Activated CD4-positive, alpha-beta T cell treated with anti-CD3 and anti-CD28 coated beads for 48 hours (primary cell): ENCODE results near the gene ALOX12B.
A peak's percentile ranks its signal among the peaks of the same experiment; 100 is the strongest.

ENCODE experiments used
- DNase-seq: peaks from one replicate; pipeline ENCODE4 v3.0.0-alpha.2; 2020

ALOX12B gene

DNA sequence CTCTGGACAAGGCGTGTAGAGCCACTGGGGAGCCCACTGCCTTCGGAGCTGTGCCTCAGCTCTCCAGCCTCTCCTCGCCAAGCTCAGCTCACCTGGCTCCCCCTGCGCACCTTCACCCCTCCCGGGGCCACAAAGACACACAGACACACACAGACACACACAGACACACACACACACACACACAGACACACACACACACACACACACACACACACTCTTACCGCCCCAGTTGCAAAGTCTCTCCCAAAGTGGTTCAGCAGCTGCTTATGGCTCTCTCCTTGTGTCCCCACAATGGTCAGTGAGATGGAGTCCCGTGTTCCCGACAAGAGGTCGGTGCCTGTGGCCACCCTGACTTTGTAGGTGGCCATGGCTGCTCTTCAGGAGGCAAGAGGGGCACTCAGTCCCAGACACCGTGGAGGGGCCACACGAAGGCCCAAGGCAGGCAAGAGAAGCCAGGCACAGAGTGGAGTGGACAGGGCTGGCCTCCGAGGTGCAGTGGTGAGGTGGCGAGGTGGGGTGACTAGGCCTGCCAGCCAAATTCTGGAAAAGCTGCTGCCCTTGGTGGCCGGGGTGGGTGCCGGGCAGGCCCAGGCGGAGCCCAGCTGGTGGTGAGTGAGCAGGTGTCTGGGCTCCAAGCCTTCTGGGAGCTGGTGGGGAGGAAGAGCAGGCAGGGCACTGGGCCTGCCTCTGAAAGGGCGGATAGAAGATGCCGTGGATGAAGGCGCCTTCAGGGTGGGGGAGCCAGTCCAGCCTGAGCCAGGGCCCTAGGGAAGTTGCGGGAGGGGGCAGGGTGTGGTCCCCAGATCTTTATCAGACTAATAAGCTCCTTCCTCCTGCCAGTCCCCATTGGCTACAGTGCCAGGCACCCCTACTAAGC, at the start of gene ALOX12B:
TSS of gene ALOX12B (minus strand) at position 642 of the 877 bp plus-strand sequence. CDS start at position 368, 274 bp downstream.
- DNase-seq, result no peak

DNA sequence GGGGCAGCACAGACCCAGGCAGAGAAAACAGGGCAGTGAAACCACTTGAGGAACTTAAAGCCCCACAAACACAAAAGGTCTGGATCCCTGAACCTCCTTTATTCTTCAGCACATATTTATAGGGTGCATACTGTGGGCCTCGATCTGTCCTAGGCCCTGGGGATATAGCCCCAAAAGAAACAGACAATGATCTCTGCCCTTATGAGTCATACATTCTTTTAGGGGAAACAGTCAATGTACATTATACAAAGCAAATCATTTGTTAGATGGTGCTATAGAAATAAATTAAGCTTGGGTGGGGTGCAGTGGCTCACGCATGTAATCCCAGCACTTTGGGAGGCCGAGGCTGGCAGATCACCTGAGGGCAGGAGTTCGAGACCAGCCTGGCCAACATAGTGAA, 46.4 kb upstream of the ALOX12B start:
- DNase-seq, result no peak

DNA sequence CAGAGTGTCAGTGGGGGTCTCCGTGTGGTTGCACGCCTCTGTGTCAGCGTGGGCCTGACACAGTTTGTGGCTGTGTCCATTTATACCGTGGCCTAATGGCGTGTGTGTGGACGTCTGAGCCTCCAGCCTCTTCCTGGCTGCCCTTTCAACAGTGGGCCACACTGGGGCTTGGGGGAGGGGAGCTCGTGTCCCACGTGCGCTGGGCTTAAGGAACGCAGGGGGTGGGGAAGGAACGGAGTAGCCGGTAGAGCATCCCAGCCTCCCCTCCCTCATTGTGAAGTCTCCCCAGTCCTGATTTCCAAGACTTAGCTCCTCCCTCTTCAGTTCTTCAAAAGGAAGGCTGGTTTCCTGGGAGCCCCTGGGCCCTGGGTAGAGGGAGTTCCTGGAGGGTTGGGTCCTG, 45.9 kb upstream of the ALOX12B start:
- no peak for DNase-seq

DNA sequence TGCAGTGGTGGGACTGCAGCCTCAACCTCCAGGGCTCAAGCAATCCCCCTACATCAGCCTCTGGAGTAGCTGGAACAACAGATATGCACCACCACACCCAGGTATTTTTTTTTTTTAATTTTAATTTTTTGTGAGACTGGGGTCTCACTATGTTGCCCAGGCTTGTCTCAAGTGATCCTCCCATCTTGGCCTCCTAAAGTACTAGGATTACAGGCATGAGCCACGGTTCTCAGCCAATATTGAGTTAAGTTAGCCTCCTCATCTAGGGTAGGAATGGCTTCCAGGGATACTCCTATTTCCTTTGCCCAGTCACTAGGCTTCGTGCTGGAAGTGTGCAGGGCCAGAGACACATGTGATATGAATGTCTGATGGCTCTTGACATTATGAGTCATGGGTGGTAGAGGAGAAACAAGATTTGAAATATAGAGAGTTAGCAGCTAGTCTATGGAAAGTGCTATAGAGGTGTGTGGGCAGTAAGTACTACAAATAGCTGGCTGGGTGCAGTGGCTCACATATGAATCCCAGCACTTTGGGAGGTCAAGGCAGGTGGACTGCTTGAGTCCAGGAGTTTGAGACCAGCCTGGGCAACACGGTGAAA, 44.4 kb upstream of the ALOX12B start:
- DNase-seq, result no peak

DNA sequence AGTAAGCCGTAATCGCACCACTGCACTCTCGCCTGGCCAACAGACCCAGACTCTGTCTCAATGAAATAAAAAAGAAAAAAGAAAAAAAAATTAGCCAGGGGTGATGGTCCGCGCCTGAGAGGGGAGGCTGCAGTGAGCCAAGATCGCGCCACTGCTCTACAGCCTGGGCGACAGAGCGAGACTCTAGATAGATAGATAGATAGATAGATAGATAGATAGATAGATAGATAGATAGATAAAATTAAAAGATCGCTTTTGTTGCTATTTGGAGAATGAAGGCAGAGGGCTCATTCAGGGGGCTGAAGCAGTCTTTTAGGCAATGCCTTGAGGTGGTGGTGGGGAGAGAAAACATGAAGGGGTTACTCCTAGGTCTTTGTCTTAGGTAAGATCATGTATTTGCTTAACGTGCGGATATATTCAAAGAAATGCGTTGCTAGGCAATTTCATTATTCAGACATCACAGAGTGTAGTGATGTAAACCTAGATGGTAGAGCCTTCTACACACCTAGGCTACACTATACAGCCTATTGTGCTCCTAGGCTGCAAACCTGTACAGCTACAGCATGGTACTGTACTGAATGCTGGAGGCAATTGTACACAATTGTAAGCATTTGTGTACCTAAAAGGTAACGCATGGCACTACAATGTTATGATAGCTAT, 40.7 kb upstream of the ALOX12B start:
- DNase-seq, result no peak

DNA sequence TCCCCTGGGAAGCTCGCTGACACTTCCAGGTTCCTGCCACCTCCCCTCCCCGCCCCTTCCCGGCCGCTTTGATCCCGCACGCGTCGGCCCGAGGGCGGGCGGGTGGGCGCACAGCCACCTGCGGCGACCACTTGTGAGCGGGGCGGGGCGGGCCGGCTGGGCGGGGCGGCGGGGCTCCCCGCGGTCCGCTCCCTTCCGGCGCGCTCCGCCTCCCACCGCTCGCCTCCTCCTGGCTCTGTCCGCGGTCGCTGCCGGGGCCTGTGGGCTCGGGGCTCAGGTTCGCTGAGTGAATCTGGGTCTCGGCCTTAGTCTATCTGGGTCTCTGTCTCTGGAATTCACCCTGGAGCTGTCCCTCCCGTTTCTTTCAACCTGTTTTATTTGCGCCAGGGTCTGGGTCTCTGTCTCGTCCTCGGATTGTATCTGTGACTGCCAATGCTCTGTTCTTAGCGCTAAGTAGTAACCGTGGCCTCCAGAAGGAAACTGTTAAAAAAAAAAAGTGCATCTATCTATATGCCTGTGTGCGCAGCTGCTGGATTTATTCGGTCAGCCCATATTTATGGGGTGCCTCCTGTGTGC, 39.1 kb upstream of the ALOX12B start:
- peak; percentile 58 for DNase-seq

DNA sequence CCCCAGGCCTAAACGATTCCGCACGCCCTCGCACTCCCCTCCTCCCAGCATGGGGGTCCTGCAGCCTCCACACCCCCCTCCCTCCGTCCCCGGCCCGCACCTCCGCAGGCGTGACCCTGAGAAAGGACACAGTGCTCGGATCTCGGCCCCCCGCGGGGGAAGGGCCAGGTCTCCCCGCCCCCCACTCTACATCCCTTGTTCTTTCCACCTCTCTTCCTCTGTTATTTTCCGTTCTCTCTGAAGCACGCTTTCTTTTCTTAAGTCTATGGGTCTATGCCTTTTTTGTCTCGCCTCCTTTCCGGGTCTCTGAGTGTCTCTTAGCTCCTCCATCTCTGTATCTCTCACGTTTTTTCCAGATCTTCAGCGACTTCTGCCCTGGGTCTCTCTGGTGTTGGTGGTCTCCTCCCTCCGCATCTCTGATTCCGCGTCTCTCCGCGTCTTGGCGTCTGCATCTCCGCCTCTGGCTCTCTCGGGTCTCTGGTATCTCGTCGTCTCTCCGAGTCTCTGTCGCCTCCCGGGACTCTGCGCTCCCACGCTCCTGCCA, 38.5 kb upstream of the ALOX12B start:
- peak; percentile 36 for DNase-seq

DNA sequence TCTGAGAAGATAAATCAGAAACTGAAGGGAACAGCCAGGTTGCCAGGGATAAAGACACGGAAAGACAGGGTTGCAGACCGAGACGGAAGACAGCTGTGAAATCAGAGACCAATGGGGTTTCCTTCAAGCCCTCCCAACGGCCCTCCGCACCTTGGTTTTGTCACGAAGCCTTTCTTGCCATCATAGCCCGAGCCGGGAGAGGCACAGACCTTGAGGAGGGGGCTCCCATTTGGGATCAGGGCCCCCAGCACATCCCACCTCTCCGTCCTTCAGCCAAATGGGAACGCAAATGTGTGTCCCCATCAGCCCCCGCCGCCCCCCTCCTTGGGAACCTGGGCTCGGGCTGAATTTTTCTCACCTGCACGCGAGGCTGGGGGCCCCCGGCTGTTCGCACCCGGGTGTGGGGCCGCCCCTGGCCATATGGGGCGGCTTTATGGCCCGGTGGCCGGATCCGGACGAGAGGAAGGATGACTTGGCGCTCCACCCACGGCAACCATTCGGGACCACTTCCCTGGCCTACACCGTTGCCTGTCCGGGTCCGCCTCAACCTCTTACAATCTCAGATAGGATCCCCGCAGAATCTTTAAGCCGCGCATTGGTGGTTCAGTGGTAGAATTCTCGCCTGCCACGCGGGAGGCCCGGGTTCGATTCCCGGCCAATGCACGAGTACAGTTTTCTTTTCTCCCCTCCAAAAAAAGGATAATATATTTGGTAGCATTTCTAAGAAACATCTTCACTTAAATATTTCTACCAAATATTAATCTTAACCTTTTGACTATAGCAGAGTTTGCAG, 37.8 kb upstream of the ALOX12B start:
- peak; percentile 93 for DNase-seq

DNA sequence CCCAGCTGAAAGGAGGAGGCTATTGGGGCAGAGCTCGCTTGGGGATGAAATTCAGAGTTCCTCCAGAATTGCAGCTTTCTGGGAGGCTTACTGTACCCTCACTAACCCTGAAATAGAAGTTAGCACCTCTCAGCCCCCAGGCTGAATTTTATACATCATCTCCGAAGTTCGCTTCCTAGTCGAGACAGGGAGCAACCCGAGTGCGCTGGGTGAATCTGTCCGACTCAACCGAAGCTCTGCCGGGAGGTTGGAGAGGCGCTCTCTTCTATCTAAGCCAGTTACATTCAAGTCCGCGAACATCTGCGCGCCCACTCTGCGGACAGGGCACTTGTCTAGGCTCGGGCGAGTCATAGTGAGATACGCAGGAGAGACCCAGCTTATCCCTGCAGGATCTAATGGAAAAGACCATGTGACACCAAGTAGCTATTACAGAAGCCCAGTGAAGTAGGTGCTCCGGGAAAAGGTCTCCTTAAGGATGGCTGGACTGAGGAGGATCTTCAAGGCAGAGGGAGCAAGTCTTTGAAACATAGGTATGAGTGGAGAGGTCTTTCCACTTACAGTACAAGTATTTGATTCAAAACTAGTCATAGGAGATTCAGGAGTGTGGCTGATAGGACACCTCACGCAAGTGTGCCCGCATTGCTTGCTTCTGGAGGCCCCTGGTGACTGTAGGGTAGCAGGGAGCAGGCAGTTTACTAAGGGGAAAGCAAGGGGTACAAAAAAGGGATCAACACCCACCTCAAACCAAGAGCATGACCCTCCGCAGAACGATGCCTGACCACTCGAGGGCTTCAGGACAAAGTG, 37.0 kb upstream of the ALOX12B start:
- DNase-seq, result peak; percentile 53

DNA sequence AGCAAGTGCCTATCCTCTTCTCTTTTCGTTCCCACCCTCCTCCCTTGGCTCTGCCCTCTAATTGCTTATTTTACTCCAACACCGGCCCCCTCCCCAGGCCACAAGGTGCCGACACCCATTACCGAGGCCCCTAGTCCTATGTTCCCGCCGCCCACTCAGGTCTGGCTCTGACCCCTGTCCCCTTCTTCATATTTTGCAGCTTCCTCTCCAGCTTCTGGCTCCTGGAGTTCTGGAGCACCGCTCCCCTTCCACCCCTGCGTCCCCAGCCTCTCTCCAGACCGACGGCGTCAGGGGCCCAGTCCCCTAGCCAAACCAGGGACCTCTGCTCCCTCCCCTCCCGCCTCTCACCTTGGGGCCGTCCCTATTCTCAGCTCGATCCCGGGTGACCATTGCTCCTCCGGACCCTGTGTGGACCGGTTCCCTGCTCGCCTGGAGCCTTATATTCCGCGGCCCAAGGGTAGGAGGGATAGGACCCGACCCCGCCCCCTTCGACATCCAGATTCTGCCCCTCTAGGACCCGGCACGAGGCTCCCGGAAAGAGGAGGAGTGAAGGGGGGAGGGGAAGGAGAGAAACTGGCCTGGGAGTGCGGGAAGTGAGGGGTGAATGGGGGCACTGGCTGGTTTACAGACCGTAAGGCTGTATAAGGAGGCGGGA, 36.3 kb upstream of the ALOX12B start, which contains the start of gene HES7:
TSS of gene HES7 (minus strand) at position 412 of the 655 bp plus-strand sequence. CDS start at position 390, 22 bp downstream.
- DNase-seq, result no peak

DNA sequence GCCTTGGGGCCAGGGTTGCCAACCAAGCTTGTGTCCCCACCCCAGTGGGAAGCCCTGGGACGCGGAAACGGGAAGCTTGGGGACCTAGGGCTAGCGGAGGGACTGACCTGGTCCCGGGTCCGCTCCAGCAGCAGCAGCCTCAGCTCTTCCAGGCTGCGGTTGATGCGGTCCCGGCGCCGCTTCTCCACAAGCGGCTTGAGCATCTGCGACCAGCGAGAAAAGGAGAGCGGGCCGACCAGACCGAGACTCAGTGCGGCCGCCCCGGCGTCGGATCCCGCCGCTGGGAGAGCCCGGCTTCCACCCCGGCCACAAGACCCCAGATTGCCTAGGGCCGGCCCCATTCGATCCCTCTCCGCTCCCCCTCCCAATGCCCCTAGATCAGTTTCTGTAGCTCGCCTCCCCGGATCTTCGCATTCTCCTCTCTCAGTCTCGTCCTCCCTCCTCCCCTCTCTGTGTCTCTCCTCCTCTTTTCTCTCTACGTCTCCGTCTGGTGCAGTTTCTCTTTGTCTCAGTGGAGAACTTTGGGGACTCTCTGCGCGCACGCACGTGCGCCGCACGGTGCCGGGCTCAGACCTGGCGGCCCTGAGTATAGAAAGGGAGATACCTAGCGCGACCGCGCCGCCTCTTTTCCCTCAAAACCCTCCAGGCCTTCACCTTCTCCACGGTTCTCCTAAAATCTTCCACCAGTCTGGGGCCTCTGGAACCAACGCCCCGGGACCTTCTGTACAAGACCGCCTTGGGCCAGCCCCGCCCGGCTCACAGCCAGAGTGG, 35.6 kb upstream of the ALOX12B start:
- DNase-seq, result peak; percentile 64

DNA sequence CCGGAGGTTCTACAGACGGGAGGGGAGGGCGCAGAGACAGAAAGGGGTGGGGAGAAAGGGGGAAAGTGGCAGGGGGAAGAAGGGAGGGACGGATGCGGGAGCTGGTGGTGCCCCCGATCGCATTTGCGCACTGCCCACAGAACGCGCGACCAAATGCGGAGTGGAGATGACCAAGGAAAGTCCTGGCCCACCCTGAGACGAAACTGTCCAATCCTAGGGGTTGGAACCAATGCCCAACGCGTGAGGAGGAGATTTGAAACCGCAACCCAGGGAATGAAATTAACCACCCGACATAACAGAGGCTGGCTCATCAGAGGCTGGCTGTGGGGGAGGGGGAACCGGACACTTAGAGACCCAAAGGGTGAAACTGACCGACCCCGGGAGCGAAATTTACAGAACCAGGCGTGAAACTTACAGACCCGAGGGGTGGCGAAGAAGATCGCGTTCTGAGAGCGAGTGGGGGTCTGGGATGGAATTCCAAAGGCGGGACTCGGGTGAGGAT, 35.0 kb upstream of the ALOX12B start:
- DNase-seq, result peak; percentile 45

DNA sequence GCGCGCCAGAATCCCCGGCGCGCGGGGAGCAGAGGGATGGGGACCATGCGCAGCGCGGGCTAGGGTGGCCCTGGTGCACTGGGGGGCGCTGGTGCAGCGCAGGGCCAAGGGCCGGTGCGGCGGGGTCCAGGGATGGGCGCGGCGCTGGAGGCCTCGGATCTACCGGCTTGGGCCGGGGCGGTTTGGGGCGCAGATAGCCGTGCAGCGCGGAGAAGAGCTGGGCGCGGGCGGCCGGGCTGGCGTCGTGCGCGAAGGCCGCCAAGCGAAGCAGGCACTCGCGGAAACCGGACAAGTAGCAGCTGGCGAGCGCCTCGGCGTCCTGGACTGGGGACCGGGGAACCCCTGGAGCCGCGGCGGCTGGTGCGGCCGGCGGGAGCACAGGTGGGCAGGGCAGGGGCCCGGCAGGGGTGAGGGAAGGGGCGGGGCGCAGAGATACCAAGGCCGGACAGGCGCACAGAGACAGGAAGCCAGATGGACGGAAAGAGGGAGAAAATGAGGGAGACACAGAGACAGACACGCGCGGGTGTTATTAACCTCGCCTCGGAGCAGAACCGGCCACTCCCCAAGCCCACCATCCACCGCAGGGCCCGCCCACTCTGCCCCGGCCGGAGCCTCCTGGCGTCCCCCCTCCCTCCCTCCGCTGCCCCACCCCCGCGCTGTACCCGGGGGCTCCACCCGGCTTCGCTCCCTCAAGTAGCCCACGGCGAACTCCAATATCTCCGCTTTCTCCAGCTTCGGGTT, 34.3 kb upstream of the ALOX12B start:
- DNase-seq, result peak; percentile 68

DNA sequence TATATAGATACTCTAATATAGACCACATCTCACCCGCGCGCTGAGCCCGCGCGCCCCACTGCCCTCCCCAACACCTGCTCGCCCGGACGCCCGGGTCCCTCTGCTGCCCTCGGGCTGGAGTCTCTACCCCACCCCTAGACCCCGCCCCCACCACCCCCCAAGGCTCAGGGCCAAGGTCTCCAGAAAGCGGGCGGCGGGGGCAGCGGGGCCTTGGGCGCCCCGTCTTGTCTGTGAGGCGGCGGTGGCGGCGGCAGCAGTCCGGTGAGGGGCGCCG, 33.8 kb upstream of the ALOX12B start:
- DNase-seq, result no peak

DNA sequence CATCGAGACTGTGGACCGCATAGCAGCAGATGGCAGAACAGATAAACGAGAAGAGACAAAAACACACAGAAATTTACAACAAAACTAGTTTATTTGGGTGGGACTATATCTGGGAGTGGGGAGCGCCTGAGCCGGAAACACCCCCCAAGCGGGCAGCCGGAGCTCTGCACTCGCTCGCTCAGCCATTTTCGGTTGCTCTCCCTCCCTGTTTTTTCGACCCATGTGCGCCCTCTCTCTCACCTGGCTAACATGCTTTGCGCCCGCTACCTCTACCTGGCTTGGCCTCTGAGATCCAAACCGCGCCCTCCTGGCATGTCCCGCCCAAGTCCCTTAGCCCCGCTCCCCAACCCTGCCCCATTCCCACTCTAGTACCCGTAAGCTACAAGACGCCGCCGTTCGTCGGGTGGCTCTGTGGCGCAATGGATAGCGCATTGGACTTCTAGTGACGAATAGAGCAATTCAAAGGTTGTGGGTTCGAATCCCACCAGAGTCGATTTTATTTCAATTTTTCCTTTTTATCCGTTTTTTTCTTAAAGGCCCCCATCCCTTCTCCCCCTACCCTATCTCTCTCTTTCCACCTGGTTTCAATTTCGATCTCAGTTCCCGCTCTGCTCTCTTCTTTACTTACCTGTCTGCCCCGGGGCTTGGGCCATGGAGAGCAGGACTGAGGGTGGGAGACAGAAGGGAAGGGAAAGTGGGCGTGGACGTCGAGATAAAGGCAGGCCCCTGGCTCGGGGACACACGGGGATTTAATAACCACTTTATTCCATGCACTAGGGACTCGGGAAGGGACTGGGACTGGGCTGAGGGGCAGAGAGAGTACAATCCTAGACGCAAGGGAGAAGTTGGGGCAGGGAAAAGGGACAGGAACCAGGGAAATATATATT, 33.2 kb upstream of the ALOX12B start:
- peak; percentile 90 for DNase-seq

DNA sequence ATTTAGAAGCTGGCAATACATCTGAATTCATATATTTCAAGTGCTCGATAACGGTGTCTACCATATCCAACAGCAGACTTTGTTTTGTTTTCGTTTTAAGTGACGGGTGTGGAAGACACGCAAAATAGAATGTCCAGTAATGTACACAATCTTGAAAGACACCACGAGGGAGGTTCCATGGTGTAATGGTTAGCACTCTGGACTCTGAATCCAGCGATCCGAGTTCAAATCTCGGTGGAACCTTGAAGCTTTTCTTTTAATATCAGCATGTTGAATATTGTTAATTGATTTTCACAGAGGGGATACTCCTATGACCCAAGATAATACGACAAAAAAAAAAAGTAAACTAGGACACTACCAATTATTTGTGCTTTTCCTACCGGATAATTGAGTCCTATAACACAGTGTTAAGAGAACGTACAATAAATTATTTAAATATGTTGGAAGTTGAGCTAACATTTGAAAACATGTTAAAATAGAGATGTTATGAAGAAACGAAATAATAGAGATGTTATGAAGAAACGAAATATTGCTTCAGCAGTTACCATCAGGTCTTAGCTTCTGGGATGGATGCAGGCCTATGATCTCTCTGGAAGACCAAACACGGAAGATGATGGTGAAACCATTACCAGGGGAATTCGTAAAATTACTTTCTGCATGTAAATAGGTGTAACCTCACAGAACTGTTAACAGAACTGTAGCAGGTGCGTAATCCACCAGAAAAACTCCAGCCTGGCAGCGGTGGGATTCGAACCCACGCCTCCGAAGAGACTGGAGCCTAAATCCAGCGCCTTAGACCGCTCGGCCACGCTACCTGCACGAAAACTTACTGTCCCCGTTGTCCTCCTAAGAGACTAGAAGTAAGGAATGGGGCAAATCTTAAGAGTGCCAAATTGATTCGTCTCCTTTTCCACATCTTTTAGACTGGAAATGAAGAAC, 32.3 kb upstream of the ALOX12B start:
- peak; percentile 97 for DNase-seq
